ENCODE measurements around the gene DCP2.

DCP2 gene

GRCh38 chr5:112933651-112934365 lies 42.8 kb upstream of the DCP2 start:
- no peak for TF ChIP-seq CTCF (IDR thresholded peaks at IDR 0.05; ENCODE audit: low read depth, low read length)
- TF ChIP-seq MAX (IDR thresholded peaks at IDR 0.05; ENCODE audit: low read depth, low read length), result no peak
- no peak for TF ChIP-seq MYC (IDR thresholded peaks at IDR 0.05; ENCODE audit: low read depth, low read length)
- no peak for TF ChIP-seq POLR2A (IDR thresholded peaks at IDR 0.05; ENCODE audit: extremely low read depth, insufficient read length)
- DNase-seq (ENCODE audit: low read depth), result no peak
- H3K4me3 ChIP-seq (ENCODE audit: low read depth, low read length), result no peak overlapping the region

GRCh38 chr5:112934366-112934663 lies 42.3 kb upstream of the DCP2 start:
- no peak for DNase-seq (ENCODE audit: low read depth)
- no peak overlapping the region for H3K4me3 ChIP-seq (ENCODE audit: low read depth, low read length)
- TF ChIP-seq MAX (IDR thresholded peaks at IDR 0.05; ENCODE audit: low read depth, low read length), result no peak

GRCh38 chr5:112935675-112936074 lies 40.9 kb upstream of the DCP2 start:
- H3K4me3 ChIP-seq (ENCODE audit: low read depth, low read length), result no peak overlapping the region
- no peak for TF ChIP-seq MAX (IDR thresholded peaks at IDR 0.05; ENCODE audit: low read depth, low read length)
- TF ChIP-seq CTCF (IDR thresholded peaks at IDR 0.05; ENCODE audit: low read depth, low read length), result no peak
- no peak for TF ChIP-seq POLR2A (IDR thresholded peaks at IDR 0.05; ENCODE audit: extremely low read depth, insufficient read length)
- no peak for TF ChIP-seq MYC (IDR thresholded peaks at IDR 0.05; ENCODE audit: low read depth, low read length)
- DNase-seq (ENCODE audit: low read depth), result no peak

GRCh38 chr5:112938286-112938685 lies 38.3 kb upstream of the DCP2 start:
- TF ChIP-seq MYC (IDR thresholded peaks at IDR 0.05; ENCODE audit: low read depth, low read length), result no peak
- TF ChIP-seq POLR2A (IDR thresholded peaks at IDR 0.05; ENCODE audit: extremely low read depth, insufficient read length), result no peak
- no peak for TF ChIP-seq CTCF (IDR thresholded peaks at IDR 0.05; ENCODE audit: low read depth, low read length)
- TF ChIP-seq MAX (IDR thresholded peaks at IDR 0.05; ENCODE audit: low read depth, low read length), result no peak
- H3K4me3 ChIP-seq (ENCODE audit: low read depth, low read length), result no peak overlapping the region
- no peak for DNase-seq (ENCODE audit: low read depth)

GRCh38 chr5:112940670-112941069 lies 35.9 kb upstream of the DCP2 start:
- TF ChIP-seq CTCF (IDR thresholded peaks at IDR 0.05; ENCODE audit: low read depth, low read length), result no peak
- no peak for TF ChIP-seq MYC (IDR thresholded peaks at IDR 0.05; ENCODE audit: low read depth, low read length)
- no peak for TF ChIP-seq MAX (IDR thresholded peaks at IDR 0.05; ENCODE audit: low read depth, low read length)
- TF ChIP-seq POLR2A (IDR thresholded peaks at IDR 0.05; ENCODE audit: extremely low read depth, insufficient read length), result no peak
- DNase-seq (ENCODE audit: low read depth), result no peak
- no peak overlapping the region for H3K4me3 ChIP-seq (ENCODE audit: low read depth, low read length)

- H3K4me3 ChIP-seq (ENCODE audit: low read depth, low read length), result no peak overlapping the region
- no peak for TF ChIP-seq POLR2A (IDR thresholded peaks at IDR 0.05; ENCODE audit: extremely low read depth, insufficient read length)
- no peak for TF ChIP-seq CTCF (IDR thresholded peaks at IDR 0.05; ENCODE audit: low read depth, low read length)
- TF ChIP-seq MAX (IDR thresholded peaks at IDR 0.05; ENCODE audit: low read depth, low read length), result no peak
- TF ChIP-seq MYC (IDR thresholded peaks at IDR 0.05; ENCODE audit: low read depth, low read length), result no peak
- no peak for DNase-seq (ENCODE audit: low read depth)
Measured at GRCh38 chr5:112948458-112948857, 28.1 kb upstream of the DCP2 start.
